Naive B cell (primary cell): Measurements from ENCODE around the gene NCKAP5. TPM values are rescaled to one million over a fixed set of nuclear protein-coding genes. Genes with fewer than 3 reads are reported as not detected.

Experiments
- ATAC-seq, 2 donors: fragments of 150-1000 bp; cut with Tn5 transposase; 2 replicates each; pipeline ENCODE4 v1.10.0; 2021; ENCODE audit warnings: low read depth in 2 of 2, mild to moderate bottlenecking in 2 of 2, moderate library complexity in 2 of 2
- DNase-seq: peaks from one replicate; pipeline ENCODE4 v3.0.0; 2022
- H3K27ac Mint-ChIP-seq, 6 donors: one replicate each; pipeline ENCODE4 v1.8.0; 2020 to 2022; ENCODE audit warnings: mild to moderate bottlenecking in 6 of 6, mixed read lengths in 6 of 6, moderate library complexity in 5 of 6, inconsistent platforms in 2 of 6
- H3K27me3 Mint-ChIP-seq, 3 donors: one replicate each; pipeline ENCODE4 v1.8.0; 2021 to 2022; ENCODE audit warnings: mixed read lengths in 3 of 3, mild to moderate bottlenecking in 1 of 3
- H3K36me3 Mint-ChIP-seq, 2 donors: one replicate each; pipeline ENCODE4 v1.8.0; 2020 to 2022; ENCODE audit warnings: mixed read lengths in 2 of 2, inconsistent platforms in 1 of 2, mild to moderate bottlenecking in 1 of 2
- H3K4me1 Mint-ChIP-seq, 3 donors: one replicate each; pipeline ENCODE4 v1.8.0; 2020 to 2022; ENCODE audit warnings: mixed read lengths in 3 of 3, inconsistent platforms in 1 of 3, mild to moderate bottlenecking in 1 of 3, moderate library complexity in 1 of 3
- H3K4me3 Mint-ChIP-seq, 8 donors: one replicate each; pipeline ENCODE4 v1.8.0; 2020 to 2022; ENCODE audit warnings: mild to moderate bottlenecking in 8 of 8, mixed read lengths in 8 of 8, moderate library complexity in 8 of 8, inconsistent platforms in 2 of 8
- H3K9me3 Mint-ChIP-seq, 7 donors: one replicate each; pipeline ENCODE4 v1.8.0; 2020 to 2022; ENCODE audit warnings: mixed read lengths in 7 of 7, mild to moderate bottlenecking in 5 of 7, inconsistent platforms in 2 of 7, moderate library complexity in 1 of 7
- polyA plus RNA-seq, 6 donors: library from polyadenylated mRNA; unstranded; fragments of 300-500 nt; fragmentation: Illumina TruSeq; gene quantifications; one replicate each; pipeline ENCODE4 v1.2.3, GENCODE V29; 2021; ENCODE audit warnings: low read depth in 6 of 6

NCKAP5 gene
- polyA plus RNA-seq, 6 donors from 2014 or later = 0.10 to 0.21 TPM; not detected in 4

- no peaks in the 10 kb centered on the region for H3K27me3 Mint-ChIP-seq
- ATAC-seq (no peak), DNase-seq (no peak)
- peak overlapping the region in 1 of 6 donors; percentile 63 for H3K27ac Mint-ChIP-seq
- peak overlapping the region in 1 of 8 donors; percentile 56 for H3K4me3 Mint-ChIP-seq
- H3K36me3 Mint-ChIP-seq = no peaks in the 10 kb centered on the region
- no peaks in the 10 kb centered on the region for H3K9me3 Mint-ChIP-seq
- H3K4me1 Mint-ChIP-seq = no peaks in the 10 kb centered on the region
Observed at GRCh38 chr2:133044556-133044955, 523.7 kb downstream of the NCKAP5 start.

DNA sequence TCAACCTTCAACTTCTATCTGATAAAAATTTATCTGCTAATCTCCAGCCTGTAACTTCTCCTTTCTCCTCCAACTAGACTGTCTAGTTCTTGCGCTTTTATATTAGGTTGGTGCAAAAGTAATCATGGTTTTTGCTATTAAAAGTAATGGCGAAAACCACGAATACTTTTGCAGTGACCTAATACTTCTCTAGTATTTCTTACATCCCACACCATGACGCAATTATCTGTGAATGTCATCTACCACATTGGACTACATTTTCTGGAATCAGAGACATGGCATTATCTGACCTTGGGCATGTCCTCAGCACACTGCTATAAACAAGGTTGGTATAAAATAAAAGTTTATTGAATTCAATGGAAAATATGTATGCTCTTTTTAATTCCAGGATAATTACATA is 528.1 kb downstream of the NCKAP5 start:
- Mint-ChIP-seq H3K9me3 (peaks cover 0 to 28% (median 7%) of the 10 kb centered on the region in 7 donors), H3K4me3 (no peak overlapping the region), H3K27ac (no peak overlapping the region), H3K4me1 (no peaks in the 10 kb centered on the region), H3K36me3 (no peaks in the 10 kb centered on the region), H3K27me3 (no peaks in the 10 kb centered on the region)
- no peak for DNase-seq
- ATAC-seq = no peak

- ATAC-seq (no peak), DNase-seq (no peak)
- Mint-ChIP-seq H3K9me3 (peaks cover 0 to 34% (median 7%) of the 10 kb centered on the region in 7 donors), H3K4me3 (no peak overlapping the region), H3K4me1 (no peaks in the 10 kb centered on the region), H3K36me3 (no peaks in the 10 kb centered on the region), H3K27ac (no peak overlapping the region), H3K27me3 (no peaks in the 10 kb centered on the region)
Observed at GRCh38 chr2:133039531-133039930, 528.7 kb downstream of the NCKAP5 start.

DNA sequence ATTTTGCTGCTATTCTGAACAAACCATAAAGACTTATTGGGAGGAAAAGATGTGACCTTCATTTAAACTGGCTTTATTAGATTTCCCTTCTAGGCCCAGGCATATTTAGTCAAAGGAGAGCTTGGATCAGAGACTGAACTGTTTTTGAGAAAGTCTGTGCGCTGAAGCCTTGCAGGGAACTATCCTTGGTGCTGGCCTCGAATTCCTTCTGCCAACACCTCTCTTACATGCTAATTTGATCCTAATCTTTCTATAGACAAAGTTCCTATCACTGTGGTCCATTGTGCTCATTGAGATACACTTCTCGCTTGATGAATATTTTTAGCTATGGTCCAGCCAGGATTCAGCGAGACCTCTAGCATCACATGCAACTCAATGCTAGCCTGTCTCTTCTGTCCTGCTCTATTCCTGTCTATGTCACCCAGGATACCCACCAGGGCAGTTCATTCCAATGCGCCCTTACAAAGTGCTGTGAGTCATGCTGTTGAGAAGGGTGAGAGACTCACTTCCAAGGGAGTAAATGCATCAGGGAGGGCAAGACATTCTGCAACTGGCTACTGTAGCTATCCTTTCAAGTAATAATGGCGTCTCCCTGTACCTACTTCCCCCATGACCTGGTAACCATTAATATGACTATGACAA is 541.6 kb downstream of the NCKAP5 start:
- no peaks in the 10 kb centered on the region for H3K36me3 Mint-ChIP-seq
- DNase-seq (no peak), ATAC-seq (no peak)
- H3K27me3 Mint-ChIP-seq = no peaks in the 10 kb centered on the region
- no peak overlapping the region for H3K27ac Mint-ChIP-seq
- no peaks in the 10 kb centered on the region for H3K4me1 Mint-ChIP-seq
- no peak overlapping the region for H3K4me3 Mint-ChIP-seq
- H3K9me3 Mint-ChIP-seq = peaks cover 0 to 5% (median 0%) of the 10 kb centered on the region in 7 donors

DNA sequence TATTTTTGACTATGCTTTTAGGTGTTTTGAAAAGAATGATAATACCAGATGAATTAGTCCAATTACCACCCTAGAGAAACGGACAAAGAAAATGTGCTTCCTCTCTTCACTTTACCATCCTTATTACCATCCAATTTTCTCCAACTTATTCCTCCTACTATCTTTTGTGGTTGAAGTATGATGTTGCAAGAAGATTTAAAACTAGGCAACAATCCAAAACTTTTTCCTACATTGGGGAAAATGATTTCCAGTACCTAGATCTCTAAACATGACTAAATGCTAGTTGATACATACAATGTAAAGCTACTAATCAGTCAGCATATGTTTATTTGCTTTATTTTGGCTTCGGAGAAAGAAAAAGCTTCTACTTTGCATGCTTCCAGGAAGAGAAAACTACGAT is 543.3 kb downstream of the NCKAP5 start:
- Mint-ChIP-seq H3K4me1 (no peaks in the 10 kb centered on the region), H3K27ac (no peak overlapping the region), H3K9me3 (peaks cover 0 to 4% (median 0%) of the 10 kb centered on the region in 7 donors), H3K36me3 (no peaks in the 10 kb centered on the region), H3K27me3 (no peaks in the 10 kb centered on the region), H3K4me3 (no peak overlapping the region)
- no peak for ATAC-seq
- DNase-seq = no peak

DNA sequence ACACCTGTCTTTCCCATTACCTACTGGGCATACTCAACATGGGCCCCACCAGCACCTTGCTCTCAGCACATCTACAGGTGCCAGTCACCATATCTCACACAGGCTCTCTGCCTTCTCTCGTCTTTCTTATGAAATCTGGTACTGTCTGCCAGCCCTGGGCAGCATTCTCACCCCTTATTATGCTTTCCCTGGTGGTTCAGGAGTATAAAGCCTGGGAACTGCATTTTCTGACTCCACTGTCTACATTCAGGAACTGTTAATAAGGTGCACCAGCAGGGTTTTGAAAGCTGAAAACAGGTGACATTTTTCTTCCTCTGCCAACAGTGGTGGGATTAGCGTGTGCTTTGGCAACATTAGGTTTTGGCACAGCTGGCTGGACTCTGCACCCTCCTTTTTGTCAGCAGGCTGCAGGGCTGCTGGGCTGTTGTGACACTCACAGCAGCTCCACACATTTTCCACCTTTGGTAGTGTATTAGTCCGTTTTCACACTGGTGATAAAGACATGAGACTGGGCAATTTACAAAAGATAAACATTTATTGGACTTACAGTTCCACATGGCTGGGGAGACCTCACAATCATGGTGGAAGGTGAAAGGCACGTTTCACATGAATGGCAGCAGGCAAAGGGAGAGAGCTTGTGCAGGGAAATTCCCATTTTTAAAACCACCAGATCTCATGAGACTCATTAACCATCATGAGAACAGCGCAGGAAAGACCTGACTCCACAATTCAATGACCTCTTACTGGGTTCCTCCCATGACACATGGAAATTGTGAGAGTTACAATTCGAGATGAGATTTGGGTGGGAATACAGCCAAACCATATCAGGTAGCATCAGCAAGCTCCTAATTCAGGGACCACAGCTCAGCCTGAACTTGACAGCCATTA is 555.2 kb downstream of the NCKAP5 start:
- Mint-ChIP-seq H3K9me3 (peaks cover 1 to 17% (median 5%) of the 10 kb centered on the region in 7 donors), H3K4me1 (no peaks in the 10 kb centered on the region), H3K27ac (no peak overlapping the region), H3K36me3 (no peaks in the 10 kb centered on the region), H3K4me3 (peak overlapping the region in 1 of 8 donors; percentile 10), H3K27me3 (peaks cover 0 to 8% (median 0%) of the 10 kb centered on the region in 3 donors)
- DNase-seq (no peak), ATAC-seq (no peak)

GRCh38 chr2:133004623-133005022 is 563.6 kb downstream of the NCKAP5 start:
- peaks cover 8 to 34% (median 18%) of the 10 kb centered on the region in 7 donors for H3K9me3 Mint-ChIP-seq
- no peak for DNase-seq
- H3K27ac Mint-ChIP-seq = no peak overlapping the region

DNA sequence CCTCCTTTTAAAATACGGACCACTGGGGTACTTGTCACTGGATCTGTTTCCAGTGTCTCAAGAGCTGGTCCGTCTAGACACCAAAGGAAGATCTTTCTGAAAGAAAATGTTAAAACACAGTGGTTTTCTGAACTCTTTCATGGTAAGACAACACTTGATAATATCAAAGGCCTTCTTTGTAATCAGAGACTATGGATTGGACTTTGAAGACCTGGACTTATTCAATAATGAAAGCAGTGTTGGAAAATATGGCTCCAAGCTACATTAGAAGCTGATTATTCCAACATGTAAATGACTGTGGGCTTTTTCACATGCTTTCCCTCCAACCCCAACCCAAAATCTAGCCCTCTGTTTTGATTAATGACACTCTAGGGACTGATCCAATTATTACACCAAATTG is 568.8 kb downstream of the NCKAP5 start:
- H3K9me3 Mint-ChIP-seq = peaks cover 3 to 23% (median 11%) of the 10 kb centered on the region in 7 donors
- no peak overlapping the region for H3K4me3 Mint-ChIP-seq
- H3K27me3 Mint-ChIP-seq = no peaks in the 10 kb centered on the region
- no peak for DNase-seq
- peaks cover 9 to 10% of the 10 kb centered on the region in 2 donors for H3K36me3 Mint-ChIP-seq
- H3K27ac Mint-ChIP-seq = no peak overlapping the region
- H3K4me1 Mint-ChIP-seq = no peaks in the 10 kb centered on the region
- no peak for ATAC-seq

More at GRCh38 chr2:133004623-133005022, 563.6 kb downstream of the NCKAP5 start:
- Mint-ChIP-seq H3K36me3 (peaks cover 9 to 10% of the 10 kb centered on the region in 2 donors), H3K27me3 (no peaks in the 10 kb centered on the region), H3K4me3 (no peak overlapping the region), H3K4me1 (no peaks in the 10 kb centered on the region)
- no peak for ATAC-seq

- no peaks in the 10 kb centered on the region for H3K4me1 Mint-ChIP-seq
- H3K9me3 Mint-ChIP-seq = peaks cover 0 to 11% (median 6%) of the 10 kb centered on the region in 7 donors
- DNase-seq (no peak), ATAC-seq (no peak)
- H3K4me3 Mint-ChIP-seq = no peak overlapping the region
- H3K27me3 Mint-ChIP-seq = no peaks in the 10 kb centered on the region
- H3K36me3 Mint-ChIP-seq = peaks cover 0 to under 1% of the 10 kb centered on the region in 2 donors
- no peak overlapping the region for H3K27ac Mint-ChIP-seq
Observed at GRCh38 chr2:132998221-132998620, 570.0 kb downstream of the NCKAP5 start.

DNA sequence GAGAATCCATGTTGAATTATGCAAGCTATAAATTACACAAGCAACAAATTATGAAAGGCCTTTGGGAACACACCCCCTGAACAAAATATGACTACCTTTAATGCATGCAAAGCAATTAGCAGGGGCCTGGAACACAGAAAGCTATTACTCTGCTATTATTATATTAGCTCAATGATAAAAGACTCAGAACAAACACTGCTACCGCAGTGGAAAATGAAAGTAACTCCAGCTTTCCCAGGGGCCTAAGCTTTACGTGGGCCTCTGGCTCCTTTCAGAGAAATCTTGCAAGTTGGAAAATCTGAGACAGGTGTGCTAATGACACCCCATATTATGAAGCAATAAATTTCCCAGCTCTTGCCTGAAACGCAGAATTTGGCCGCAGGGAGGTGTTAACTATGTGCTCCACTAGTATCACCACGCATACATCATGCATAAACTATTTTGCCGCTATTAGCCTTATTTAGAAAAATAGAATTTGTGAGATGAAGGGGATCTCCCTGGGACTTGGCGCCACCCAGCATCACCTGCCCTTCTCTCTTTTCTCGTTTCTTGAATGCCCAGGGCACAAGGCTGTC is 576.7 kb downstream of the NCKAP5 start:
- Mint-ChIP-seq H3K27me3 (no peaks in the 10 kb centered on the region), H3K4me3 (no peak overlapping the region), H3K27ac (no peak overlapping the region), H3K36me3 (no peaks in the 10 kb centered on the region), H3K9me3 (peaks cover 0 to 6% (median 0%) of the 10 kb centered on the region in 7 donors), H3K4me1 (no peaks in the 10 kb centered on the region)
- ATAC-seq = no peak
- no peak for DNase-seq

- H3K27me3 Mint-ChIP-seq = no peaks in the 10 kb centered on the region
- H3K4me1 Mint-ChIP-seq = no peaks in the 10 kb centered on the region
- peaks cover 0 to 2% (median 0%) of the 10 kb centered on the region in 7 donors for H3K9me3 Mint-ChIP-seq
- no peak overlapping the region for H3K4me3 Mint-ChIP-seq
- no peaks in the 10 kb centered on the region for H3K36me3 Mint-ChIP-seq
- DNase-seq (no peak), ATAC-seq (no peak)
- H3K27ac Mint-ChIP-seq = no peak overlapping the region
Observed at GRCh38 chr2:132984731-132985130, 583.5 kb downstream of the NCKAP5 start.

DNA sequence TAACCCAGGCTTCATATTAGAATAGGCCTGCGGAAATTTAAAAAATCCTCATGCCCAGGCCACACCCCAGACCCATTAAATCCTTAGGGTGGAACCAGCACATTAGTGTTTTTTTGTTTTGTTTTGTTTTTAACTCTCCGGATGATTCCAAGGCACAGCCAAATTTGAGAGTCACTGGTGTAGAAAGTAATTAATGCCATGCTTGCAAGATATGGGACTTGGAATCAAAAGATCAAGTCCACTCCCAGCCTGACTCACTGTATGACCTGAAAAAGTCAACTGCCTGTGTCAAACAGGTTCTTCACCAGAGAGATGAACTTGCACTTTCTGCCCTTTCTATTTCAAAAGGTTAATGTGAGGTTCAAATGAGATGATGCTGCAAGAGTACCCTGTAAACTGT is 588.0 kb downstream of the NCKAP5 start:
- Mint-ChIP-seq H3K4me1 (no peaks in the 10 kb centered on the region), H3K27ac (no peak overlapping the region), H3K27me3 (no peaks in the 10 kb centered on the region), H3K9me3 (peaks cover 0 to 6% (median 0%) of the 10 kb centered on the region in 7 donors), H3K4me3 (no peak overlapping the region), H3K36me3 (no peaks in the 10 kb centered on the region)
- ATAC-seq (no peak), DNase-seq (no peak)

GRCh38 chr2:132979339-132980093 is 588.7 kb downstream of the NCKAP5 start:
- DNase-seq = no peak
- Mint-ChIP-seq H3K36me3 (no peaks in the 10 kb centered on the region), H3K9me3 (peaks cover 0 to 6% (median 0%) of the 10 kb centered on the region in 7 donors), H3K27me3 (no peaks in the 10 kb centered on the region), H3K27ac (no peak overlapping the region), H3K4me1 (no peaks in the 10 kb centered on the region), H3K4me3 (no peak overlapping the region)
- ATAC-seq = no peak
